Measurements from ENCODE around the gene RNF213. TPM values are rescaled to one million over a fixed set of nuclear protein-coding genes. Genes with fewer than 3 reads are reported as not detected.
"Not testable (repeated sequence)": the region's sequence is repeated elsewhere in the genome, so short reads cannot be mapped to it uniquely, and the experiment has no call there.

Gene RNF213
- total RNA-seq, 2 experiments from 2014 or later: 488 TPM

- Mint-ChIP-seq H3K27ac (no peak overlapping the region), H3K4me3 (no peak overlapping the region), H3K4me1 (peaks cover 13% of the 10 kb centered on the region), H3K27me3 (no peaks in the 10 kb centered on the region), H3K36me3 (peaks cover 65% of the 10 kb centered on the region), H3K9me3 (no peaks in the 10 kb centered on the region)
- no peak for ATAC-seq (ENCODE audit: low read depth)
- peak; percentile 24 for DNase-seq
- POLR2A ChIA-PET: no interaction called here
Measured at GRCh38 chr17:80319262-80319998, 58.8 kb downstream of the RNF213 start.

DNA sequence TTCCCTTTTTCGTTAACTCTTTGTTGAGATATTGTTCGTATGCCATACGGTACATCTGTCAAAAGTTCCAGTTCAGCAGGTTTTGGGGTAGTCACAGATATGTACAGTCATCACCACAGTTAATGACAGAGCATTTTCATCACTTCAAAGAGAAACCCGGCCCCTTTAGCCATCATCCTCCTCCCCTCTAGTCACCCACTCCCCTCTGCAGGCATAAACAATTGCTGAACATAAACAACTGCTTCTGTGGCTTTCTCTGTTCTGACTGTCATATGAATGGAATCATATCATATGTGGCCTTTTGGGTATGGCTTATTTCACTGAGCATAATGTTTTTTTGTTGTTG lies 59.3 kb downstream of the RNF213 start:
- ATAC-seq (ENCODE audit: low read depth): no peak
- H3K4me3 Mint-ChIP-seq: no peak overlapping the region
- H3K27ac Mint-ChIP-seq: no peak overlapping the region
- POLR2A ChIA-PET: no interaction called here
- peaks cover 70% of the 10 kb centered on the region for H3K36me3 Mint-ChIP-seq
- no peaks in the 10 kb centered on the region for H3K9me3 Mint-ChIP-seq
- H3K27me3 Mint-ChIP-seq: no peaks in the 10 kb centered on the region
- peaks cover 13% of the 10 kb centered on the region for H3K4me1 Mint-ChIP-seq
- DNase-seq: no peak

DNA sequence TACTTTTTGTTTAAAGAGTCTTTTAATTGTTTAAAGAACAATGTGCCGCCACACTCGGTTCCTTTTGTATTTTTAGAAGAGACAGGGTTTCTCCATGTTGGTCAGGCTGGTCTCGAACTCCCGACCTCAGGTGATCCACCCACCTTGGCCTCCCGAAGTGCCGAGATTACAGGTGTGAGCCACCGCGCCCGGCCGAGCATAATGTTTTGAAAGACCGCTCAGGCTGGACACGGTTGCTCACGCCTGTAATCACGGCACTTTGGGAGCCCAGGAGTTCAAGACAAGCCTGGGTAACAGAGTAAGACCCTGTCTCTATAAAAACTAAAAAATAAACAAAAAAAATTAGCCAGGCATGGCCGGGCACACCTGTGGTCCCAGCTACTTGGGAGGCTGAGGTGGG lies 59.8 kb downstream of the RNF213 start:
- peaks cover 73% of the 10 kb centered on the region for H3K36me3 Mint-ChIP-seq
- H3K27ac Mint-ChIP-seq: no peak overlapping the region
- no peaks in the 10 kb centered on the region for H3K9me3 Mint-ChIP-seq
- ATAC-seq (ENCODE audit: low read depth) (no peak), DNase-seq (peak; percentile 5)
- no peaks in the 10 kb centered on the region for H3K27me3 Mint-ChIP-seq
- H3K4me3 Mint-ChIP-seq: no peak overlapping the region
- peaks cover 13% of the 10 kb centered on the region for H3K4me1 Mint-ChIP-seq
- POLR2A ChIA-PET: no interaction called here

GRCh38 chr17:80322864-80323263 lies 62.2 kb downstream of the RNF213 start:
- Mint-ChIP-seq H3K9me3 (no peaks in the 10 kb centered on the region), H3K4me1 (peaks cover 14% of the 10 kb centered on the region), H3K36me3 (peaks cover 69% of the 10 kb centered on the region), H3K27ac (no peak overlapping the region), H3K27me3 (no peaks in the 10 kb centered on the region), H3K4me3 (no peak overlapping the region)
- ATAC-seq (ENCODE audit: low read depth) (no peak), DNase-seq (no peak)
- POLR2A ChIA-PET: interaction anchor here (1.4 kb wide), 1 partner anchor 9 kb away, joined by 4 read pairs; no protein-coding TSS in a partner anchor

GRCh38 chr17:80323982-80324381 lies 63.3 kb downstream of the RNF213 start:
- Mint-ChIP-seq H3K4me3 (no peak overlapping the region), H3K36me3 (peaks cover 75% of the 10 kb centered on the region), H3K4me1 (peaks cover 17% of the 10 kb centered on the region), H3K9me3 (no peaks in the 10 kb centered on the region), H3K27me3 (no peaks in the 10 kb centered on the region), H3K27ac (no peak overlapping the region)
- DNase-seq (no peak), ATAC-seq (ENCODE audit: low read depth) (no peak)
- POLR2A ChIA-PET: no interaction called here

- no peak overlapping the region for H3K4me3 Mint-ChIP-seq
- no peaks in the 10 kb centered on the region for H3K27me3 Mint-ChIP-seq
- ATAC-seq (ENCODE audit: low read depth) (no peak), DNase-seq (no peak)
- peaks cover 83% of the 10 kb centered on the region for H3K36me3 Mint-ChIP-seq
- H3K9me3 Mint-ChIP-seq: no peaks in the 10 kb centered on the region
- peaks cover 14% of the 10 kb centered on the region for H3K4me1 Mint-ChIP-seq
- no peak overlapping the region for H3K27ac Mint-ChIP-seq
- POLR2A ChIA-PET: no interaction called here
Measured at GRCh38 chr17:80327518-80327917, 66.9 kb downstream of the RNF213 start.

DNA sequence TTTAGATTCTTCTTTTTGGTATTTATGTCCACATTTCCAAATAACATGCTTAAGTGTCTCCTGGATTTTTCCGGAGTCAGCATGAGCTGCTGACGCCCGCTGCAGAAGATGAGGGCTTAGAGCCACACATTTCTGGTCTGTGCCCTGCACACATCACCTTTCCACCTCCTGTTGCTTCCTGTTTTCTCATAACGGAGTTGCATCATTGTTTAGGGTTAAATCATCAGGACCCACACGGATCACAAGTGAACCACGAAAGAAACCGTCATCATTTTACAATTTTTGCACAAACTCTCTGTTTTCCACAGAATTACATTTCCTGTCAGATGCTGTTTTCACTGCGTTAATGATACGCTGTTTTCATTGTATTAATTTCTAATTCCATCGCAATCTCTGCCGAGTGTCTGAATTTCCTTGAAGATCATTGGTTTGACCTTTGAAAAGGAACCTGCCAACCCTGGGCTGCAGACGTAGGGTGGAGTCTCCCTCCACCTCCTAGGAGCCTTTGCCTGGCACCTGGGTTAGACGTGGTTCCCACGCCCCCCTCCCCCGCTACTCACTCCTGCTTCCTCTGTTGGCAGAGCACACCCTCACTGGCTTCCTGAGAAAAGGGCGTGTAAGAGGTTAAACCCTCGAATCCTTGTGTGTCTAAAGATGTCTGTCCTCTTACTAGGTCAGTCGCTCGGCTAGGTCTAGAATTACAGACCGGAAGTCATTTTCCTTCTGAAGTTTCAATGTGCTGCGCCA lies 68.2 kb downstream of the RNF213 start:
- Mint-ChIP-seq H3K27me3 (no peaks in the 10 kb centered on the region), H3K9me3 (no peaks in the 10 kb centered on the region), H3K4me3 (no peak overlapping the region), H3K27ac (peak overlapping the region; percentile 66), H3K36me3 (peaks cover 73% of the 10 kb centered on the region), H3K4me1 (peaks cover 14% of the 10 kb centered on the region)
- POLR2A ChIA-PET: no interaction called here
- no peak for DNase-seq
- ATAC-seq (ENCODE audit: low read depth): no peak

GRCh38 chr17:80329421-80329820 lies 68.8 kb downstream of the RNF213 start:
- ATAC-seq (ENCODE audit: low read depth); DNase-seq; POLR2A ChIA-PET; H3K4me3 Mint-ChIP-seq; H3K9me3 Mint-ChIP-seq; H3K27ac Mint-ChIP-seq; H3K27me3 Mint-ChIP-seq: not testable (repeated sequence)
- H3K4me1 Mint-ChIP-seq: peaks cover 12% of the 10 kb centered on the region
- H3K36me3 Mint-ChIP-seq: peaks cover 71% of the 10 kb centered on the region

- H3K36me3 Mint-ChIP-seq: peaks cover 68% of the 10 kb centered on the region
- ATAC-seq (ENCODE audit: low read depth): no peak
- no peaks in the 10 kb centered on the region for H3K27me3 Mint-ChIP-seq
- H3K4me3 Mint-ChIP-seq: no peak overlapping the region
- no peaks in the 10 kb centered on the region for H3K9me3 Mint-ChIP-seq
- POLR2A ChIA-PET: interaction anchor here (0.6 kb wide), 1 partner anchor 25 kb away, joined by 3 read pairs; no protein-coding TSS in a partner anchor
- no peak overlapping the region for H3K27ac Mint-ChIP-seq
- peaks cover 12% of the 10 kb centered on the region for H3K4me1 Mint-ChIP-seq
- no peak for DNase-seq
Measured at GRCh38 chr17:80330276-80330675, 69.6 kb downstream of the RNF213 start.

- H3K27ac Mint-ChIP-seq; H3K27me3 Mint-ChIP-seq; DNase-seq; H3K9me3 Mint-ChIP-seq; H3K4me3 Mint-ChIP-seq; ATAC-seq (ENCODE audit: low read depth): not testable (repeated sequence)
- POLR2A ChIA-PET: interaction anchor here (0.6 to 0.7 kb wide), 2 partner anchors 10 to 25 kb away, joined by 3 read pairs; no protein-coding TSS in a partner anchor
- Mint-ChIP-seq H3K36me3 (peaks cover 69% of the 10 kb centered on the region), H3K4me1 (peaks cover 14% of the 10 kb centered on the region)
Measured at GRCh38 chr17:80330938-80331337, 70.3 kb downstream of the RNF213 start.

DNA sequence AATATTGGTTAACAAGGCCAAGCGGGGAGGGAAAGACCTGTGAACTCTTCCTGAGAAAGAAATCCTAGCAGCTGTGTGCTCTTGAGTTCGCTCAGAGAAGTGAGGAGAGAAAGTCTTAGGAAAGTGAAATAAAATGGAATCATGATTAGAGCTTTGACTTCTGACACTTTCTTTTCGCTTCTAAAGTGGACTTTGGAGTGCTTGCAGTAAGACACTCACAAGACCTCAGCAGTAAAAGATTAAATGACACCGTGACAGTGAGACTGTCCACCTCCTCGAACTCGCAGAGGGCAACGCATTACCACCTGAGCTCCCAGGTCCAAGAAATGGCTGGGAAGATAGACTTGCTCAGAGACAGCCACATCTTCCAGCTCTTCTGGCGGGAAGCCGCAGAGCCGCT lies 71.2 kb downstream of the RNF213 start:
- H3K4me3 Mint-ChIP-seq: no peak overlapping the region
- no peak overlapping the region for H3K27ac Mint-ChIP-seq
- DNase-seq (no peak), ATAC-seq (ENCODE audit: low read depth) (no peak)
- POLR2A ChIA-PET: interaction anchor here (1.0 to 1.1 kb wide), 2 partner anchors 9 to 68 kb away, joined by 3 to 4 read pairs; no protein-coding TSS in a partner anchor
- no peaks in the 10 kb centered on the region for H3K9me3 Mint-ChIP-seq
- no peaks in the 10 kb centered on the region for H3K27me3 Mint-ChIP-seq
- H3K36me3 Mint-ChIP-seq: peaks cover 64% of the 10 kb centered on the region
- H3K4me1 Mint-ChIP-seq: peaks cover 8% of the 10 kb centered on the region

- Mint-ChIP-seq H3K36me3 (peaks cover 34% of the 10 kb centered on the region), H3K4me1 (peaks cover 2% of the 10 kb centered on the region), H3K27me3 (no peaks in the 10 kb centered on the region), H3K9me3 (no peaks in the 10 kb centered on the region), H3K4me3 (no peak overlapping the region), H3K27ac (no peak overlapping the region)
- ATAC-seq (ENCODE audit: low read depth) (no peak), DNase-seq (no peak)
- POLR2A ChIA-PET: no interaction called here
Measured at GRCh38 chr17:80337195-80337895, 76.7 kb downstream of the RNF213 start.

DNA sequence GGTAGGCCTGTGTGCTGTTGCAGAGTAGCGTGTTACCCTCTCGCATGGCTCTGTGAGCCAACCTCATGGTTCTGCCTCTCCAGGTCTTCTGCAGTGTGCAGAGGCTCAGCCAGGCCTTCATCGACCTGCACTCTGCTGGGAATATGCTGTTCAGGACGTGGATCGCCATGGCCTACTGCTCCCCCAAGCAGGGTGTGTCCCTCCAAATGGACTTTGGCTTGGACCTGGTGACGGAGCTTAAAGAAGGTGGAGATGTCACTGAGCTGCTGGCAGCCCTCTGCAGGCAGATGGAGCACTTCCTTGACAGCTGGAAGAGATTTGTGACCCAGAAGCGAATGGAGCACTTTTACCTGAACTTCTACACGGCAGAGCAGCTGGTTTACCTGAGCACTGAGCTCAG lies 78.5 kb downstream of the RNF213 start:
- peaks cover 40% of the 10 kb centered on the region for H3K36me3 Mint-ChIP-seq
- no peaks in the 10 kb centered on the region for H3K9me3 Mint-ChIP-seq
- peak; percentile 18 for ATAC-seq (ENCODE audit: low read depth)
- no peak overlapping the region for H3K27ac Mint-ChIP-seq
- POLR2A ChIA-PET: no interaction called here
- no peak overlapping the region for H3K4me3 Mint-ChIP-seq
- H3K4me1 Mint-ChIP-seq: peaks cover 7% of the 10 kb centered on the region
- H3K27me3 Mint-ChIP-seq: no peaks in the 10 kb centered on the region
- no peak for DNase-seq

Measured in activated naive CD8-positive, alpha-beta T cell treated with anti-CD3 and anti-CD28 coated beads, Interleukin-2, amount 10 ng/mL, durations not matched to agents 7 days and 5 days (primary cell).